HepG2 (cell line): Measurements from ENCODE around the gene CNNM1. TPM values are rescaled to one million over a fixed set of nuclear protein-coding genes. Genes with fewer than 3 reads are reported as not detected.

Experiments
- CAMTA2 ChIP-seq: sonication (generic); formaldehyde crosslinking; IDR thresholded peaks from 2 replicates; pipeline ENCODE4 v1.4.0; 2020; ENCODE audit warnings: mild to moderate bottlenecking, missing genetic modification reagents, borderline replicate concordance
- CENPT ChIP-seq: sonication (generic); formaldehyde crosslinking; IDR thresholded peaks from 2 replicates; pipeline ENCODE4 v1.8.0; 2022; ENCODE audit warnings: low read depth, mild to moderate bottlenecking, moderate library complexity, missing genetic modification reagents
- DBP ChIP-seq: sonication (generic); formaldehyde crosslinking; IDR thresholded peaks from 2 replicates; pipeline ENCODE4 v1.4.0; 2020; ENCODE audit warnings: missing genetic modification reagents; ENCODE audit errors: not compliant biosample characterization
- ESRRA ChIP-seq: sonication (generic); formaldehyde crosslinking; IDR thresholded peaks from 2 replicates; pipeline ENCODE4 v1.5.1; 2020; ENCODE audit warnings: mild to moderate bottlenecking, low read depth, missing genetic modification reagents
- ETV6 ChIP-seq: sonication (generic); formaldehyde crosslinking; conservative IDR thresholded peaks from 2 replicates; pipeline ENCODE4 v1.4.0; 2020; ENCODE audit warnings: missing genetic modification reagents
- MED8 ChIP-seq: sonication (generic); formaldehyde crosslinking; IDR thresholded peaks from 2 replicates; pipeline ENCODE4 v1.8.1; 2023; ENCODE audit warnings: mild to moderate bottlenecking, missing genetic modification reagents; ENCODE audit not compliant: insufficient replicate concordance
- MEF2D ChIP-seq: sonication (generic); formaldehyde crosslinking; IDR thresholded peaks from 2 replicates; pipeline ENCODE4 v1.5.1; 2020; ENCODE audit warnings: mild to moderate bottlenecking, missing genetic modification reagents
- NR2F6 ChIP-seq, 2 experiments: IDR thresholded peaks; 2 replicates each; pipeline ENCODE4 v1.6.1; 2016; ENCODE audit warnings: antibody characterized with exemption in 1 of 2, mild to moderate bottlenecking in 1 of 2
- PAX8 ChIP-seq: sonication (generic); formaldehyde crosslinking; IDR thresholded peaks from 2 replicates; pipeline ENCODE4 v1.8.0; 2022; ENCODE audit warnings: mild to moderate bottlenecking, missing genetic modification reagents, borderline replicate concordance
- REPIN1 ChIP-seq: sonication (generic); formaldehyde crosslinking; IDR thresholded peaks from 2 replicates; pipeline ENCODE4 v1.8.0; 2022; ENCODE audit warnings: missing genetic modification reagents, low read depth, mild to moderate bottlenecking, borderline replicate concordance
- RFXANK ChIP-seq: IDR thresholded peaks from 2 replicates; pipeline ENCODE4 v1.6.1; 2016
- RORA ChIP-seq: sonication (generic); formaldehyde crosslinking; IDR thresholded peaks from 2 replicates; pipeline ENCODE4 v1.5.0; 2020; ENCODE audit warnings: mild to moderate bottlenecking, missing genetic modification reagents, moderate library complexity
- ZFYVE20 ChIP-seq: sonication (generic); formaldehyde crosslinking; IDR thresholded peaks from 2 replicates; pipeline ENCODE4 v1.8.0; 2023; ENCODE audit warnings: low read depth, mild to moderate bottlenecking, moderate library complexity, missing genetic modification reagents, borderline replicate concordance
- ZKSCAN1 ChIP-seq: fragments of 150-350 bp; IDR thresholded peaks from 2 replicates; pipeline ENCODE4 v1.6.1; 2014; ENCODE audit warnings: low read length
- ZNF10 ChIP-seq: sonication (generic); formaldehyde crosslinking; IDR thresholded peaks from 2 replicates; pipeline ENCODE4 v1.4.0; 2020; ENCODE audit warnings: mild to moderate bottlenecking, low read depth, missing genetic modification reagents, borderline replicate concordance
- ZNF382 ChIP-seq: sonication (generic); formaldehyde crosslinking; IDR thresholded peaks from 2 replicates; pipeline ENCODE4 v1.5.0; 2020; ENCODE audit warnings: missing genetic modification reagents, mild to moderate bottlenecking, borderline replicate concordance
- ZNF510 ChIP-seq: sonication (generic); formaldehyde crosslinking; IDR thresholded peaks from 2 replicates; pipeline ENCODE4 v1.4.0; 2020; ENCODE audit warnings: low read depth, mild to moderate bottlenecking, missing genetic modification reagents
- ZZZ3 ChIP-seq: sonication (generic); formaldehyde crosslinking; IDR thresholded peaks from 2 replicates; pipeline ENCODE4 v1.4.0; 2020; ENCODE audit warnings: missing genetic modification reagents, mild to moderate bottlenecking, borderline replicate concordance
- polyA plus RNA-seq, 8 experiments: library from polyadenylated mRNA; depleted of rRNA in 3 of 8; stranded (reverse) in 7 of 8; unstranded in 1 of 8; fragments of >200 nt; fragmentation: Illumina TruSeq in 4 of 8; extraction: Trizol in 4 of 8; gene quantifications; 2 replicates each; pipeline versions ENCODE4 v1.2.1 to v1.2.3, GENCODE V29; 2011 to 2016; ENCODE audit warnings: low read depth in 4 of 8, missing spikeins in 1 of 8, mixed read lengths in 1 of 8; ENCODE audit not compliant: insufficient read depth in 1 of 8
- total RNA-seq, 5 experiments: library from RNA; depleted of rRNA; stranded (reverse); fragments of >200 nt; fragmentation: Illumina TruSeq; extraction: Trizol; gene quantifications; 2 replicates each; pipeline ENCODE4 v1.2.3, GENCODE V29; 2016; ENCODE audit warnings: low read depth in 1 of 5
- TF ChIP-seq, protein P1 (sequence below): sonication (generic); formaldehyde crosslinking; IDR thresholded peaks from 2 replicates; pipeline ENCODE4 v1.4.0; 2020; ENCODE audit warnings: mild to moderate bottlenecking, missing genetic modification reagents
- TF ChIP-seq, protein P2 (sequence below): sonication (generic); formaldehyde crosslinking; IDR thresholded peaks from 2 replicates; pipeline ENCODE4 v1.5.0; 2020; ENCODE audit warnings: missing genetic modification reagents, mild to moderate bottlenecking, borderline replicate concordance
- TF ChIP-seq, protein P3 (sequence below): sonication (generic); formaldehyde crosslinking; IDR thresholded peaks from 2 replicates; pipeline ENCODE4 v1.9.0; 2021; ENCODE audit warnings: missing genetic modification reagents, borderline replicate concordance

Gene CNNM1
- total and polyA plus RNA-seq, 2 of the 13 experiments (the other 11 are each of a cell fraction or from before 2014, with no cell fraction given): 4.3 to 9.6 TPM

GRCh38 chr10:99389729-99390480 is 60.7 kb downstream of the CNNM1 start (continued):
- TF ChIP-seq ESRRA (CRISPR knock-in tag) (no peak), RORA (CRISPR knock-in tag) (no peak), ETV6 (CRISPR knock-in tag) (no peak), RFXANK (CRISPR knock-in tag) (no peak), PAX8 (CRISPR knock-in tag) (no peak), MED8 (no peak), ZKSCAN1 (no peak), MEF2D (CRISPR knock-in tag) (no peak), ZNF10 (CRISPR knock-in tag) (no peak), ZZZ3 (CRISPR knock-in tag) (no peak), NR2F6 (IDR thresholded peaks at IDR 0.05) (peak; percentile 70; the same call in 1 of the 2 replicates), NR2F6 (CRISPR knock-in tag; IDR thresholded peaks at IDR 0.05) (peak; percentile 49; the same call in 1 of the 2 replicates), CENPT (no peak), ZNF510 (CRISPR knock-in tag) (no peak), REPIN1 (no peak), ZNF382 (CRISPR knock-in tag) (no peak), DBP (no peak), CAMTA2 (CRISPR knock-in tag) (no peak), ZFYVE20 (no peak)
- TF ChIP-seq, protein P1, sequence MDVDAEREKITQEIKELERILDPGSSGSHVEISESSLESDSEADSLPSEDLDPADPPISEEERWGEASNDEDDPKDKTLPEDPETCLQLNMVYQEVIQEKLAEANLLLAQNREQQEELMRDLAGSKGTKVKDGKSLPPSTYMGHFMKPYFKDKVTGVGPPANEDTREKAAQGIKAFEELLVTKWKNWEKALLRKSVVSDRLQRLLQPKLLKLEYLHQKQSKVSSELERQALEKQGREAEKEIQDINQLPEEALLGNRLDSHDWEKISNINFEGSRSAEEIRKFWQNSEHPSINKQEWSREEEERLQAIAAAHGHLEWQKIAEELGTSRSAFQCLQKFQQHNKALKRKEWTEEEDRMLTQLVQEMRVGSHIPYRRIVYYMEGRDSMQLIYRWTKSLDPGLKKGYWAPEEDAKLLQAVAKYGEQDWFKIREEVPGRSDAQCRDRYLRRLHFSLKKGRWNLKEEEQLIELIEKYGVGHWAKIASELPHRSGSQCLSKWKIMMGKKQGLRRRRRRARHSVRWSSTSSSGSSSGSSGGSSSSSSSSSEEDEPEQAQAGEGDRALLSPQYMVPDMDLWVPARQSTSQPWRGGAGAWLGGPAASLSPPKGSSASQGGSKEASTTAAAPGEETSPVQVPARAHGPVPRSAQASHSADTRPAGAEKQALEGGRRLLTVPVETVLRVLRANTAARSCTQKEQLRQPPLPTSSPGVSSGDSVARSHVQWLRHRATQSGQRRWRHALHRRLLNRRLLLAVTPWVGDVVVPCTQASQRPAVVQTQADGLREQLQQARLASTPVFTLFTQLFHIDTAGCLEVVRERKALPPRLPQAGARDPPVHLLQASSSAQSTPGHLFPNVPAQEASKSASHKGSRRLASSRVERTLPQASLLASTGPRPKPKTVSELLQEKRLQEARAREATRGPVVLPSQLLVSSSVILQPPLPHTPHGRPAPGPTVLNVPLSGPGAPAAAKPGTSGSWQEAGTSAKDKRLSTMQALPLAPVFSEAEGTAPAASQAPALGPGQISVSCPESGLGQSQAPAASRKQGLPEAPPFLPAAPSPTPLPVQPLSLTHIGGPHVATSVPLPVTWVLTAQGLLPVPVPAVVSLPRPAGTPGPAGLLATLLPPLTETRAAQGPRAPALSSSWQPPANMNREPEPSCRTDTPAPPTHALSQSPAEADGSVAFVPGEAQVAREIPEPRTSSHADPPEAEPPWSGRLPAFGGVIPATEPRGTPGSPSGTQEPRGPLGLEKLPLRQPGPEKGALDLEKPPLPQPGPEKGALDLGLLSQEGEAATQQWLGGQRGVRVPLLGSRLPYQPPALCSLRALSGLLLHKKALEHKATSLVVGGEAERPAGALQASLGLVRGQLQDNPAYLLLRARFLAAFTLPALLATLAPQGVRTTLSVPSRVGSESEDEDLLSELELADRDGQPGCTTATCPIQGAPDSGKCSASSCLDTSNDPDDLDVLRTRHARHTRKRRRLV (CRISPR knock-in tag): no peak
- TF ChIP-seq, protein P2, sequence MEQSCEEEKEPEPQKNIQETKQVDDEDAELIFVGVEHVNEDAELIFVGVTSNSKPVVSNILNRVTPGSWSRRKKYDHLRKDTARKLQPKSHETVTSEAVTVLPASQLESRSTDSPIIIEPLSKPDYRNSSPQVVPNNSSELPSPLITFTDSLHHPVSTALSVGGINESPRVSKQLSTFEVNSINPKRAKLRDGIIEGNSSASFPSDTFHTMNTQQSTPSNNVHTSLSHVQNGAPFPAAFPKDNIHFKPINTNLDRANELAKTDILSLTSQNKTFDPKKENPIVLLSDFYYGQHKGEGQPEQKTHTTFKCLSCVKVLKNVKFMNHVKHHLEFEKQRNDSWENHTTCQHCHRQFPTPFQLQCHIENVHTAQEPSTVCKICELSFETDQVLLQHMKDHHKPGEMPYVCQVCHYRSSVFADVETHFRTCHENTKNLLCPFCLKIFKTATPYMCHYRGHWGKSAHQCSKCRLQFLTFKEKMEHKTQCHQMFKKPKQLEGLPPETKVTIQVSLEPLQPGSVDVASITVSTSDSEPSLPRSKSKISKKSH: no peak
- TF ChIP-seq, protein P3, sequence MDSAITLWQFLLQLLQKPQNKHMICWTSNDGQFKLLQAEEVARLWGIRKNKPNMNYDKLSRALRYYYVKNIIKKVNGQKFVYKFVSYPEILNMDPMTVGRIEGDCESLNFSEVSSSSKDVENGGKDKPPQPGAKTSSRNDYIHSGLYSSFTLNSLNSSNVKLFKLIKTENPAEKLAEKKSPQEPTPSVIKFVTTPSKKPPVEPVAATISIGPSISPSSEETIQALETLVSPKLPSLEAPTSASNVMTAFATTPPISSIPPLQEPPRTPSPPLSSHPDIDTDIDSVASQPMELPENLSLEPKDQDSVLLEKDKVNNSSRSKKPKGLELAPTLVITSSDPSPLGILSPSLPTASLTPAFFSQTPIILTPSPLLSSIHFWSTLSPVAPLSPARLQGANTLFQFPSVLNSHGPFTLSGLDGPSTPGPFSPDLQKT: no peak
